WI38 (cell line): ENCODE data around the gene NELL1.

Experiments used
- H3K4me3 ChIP-seq: 2 replicates; pipeline ENCODE4 v1.5.1; 2011; ENCODE audit warnings: low read depth, mild to moderate bottlenecking, control low read depth, low read length
- TF ChIP-seq, protein P1 (sequence below): IDR thresholded peaks from 2 replicates; pipeline ENCODE4 v1.5.1; 2012; ENCODE audit warnings: low read depth, mild to moderate bottlenecking, control low read depth, low read length

NELL1 gene

DNA sequence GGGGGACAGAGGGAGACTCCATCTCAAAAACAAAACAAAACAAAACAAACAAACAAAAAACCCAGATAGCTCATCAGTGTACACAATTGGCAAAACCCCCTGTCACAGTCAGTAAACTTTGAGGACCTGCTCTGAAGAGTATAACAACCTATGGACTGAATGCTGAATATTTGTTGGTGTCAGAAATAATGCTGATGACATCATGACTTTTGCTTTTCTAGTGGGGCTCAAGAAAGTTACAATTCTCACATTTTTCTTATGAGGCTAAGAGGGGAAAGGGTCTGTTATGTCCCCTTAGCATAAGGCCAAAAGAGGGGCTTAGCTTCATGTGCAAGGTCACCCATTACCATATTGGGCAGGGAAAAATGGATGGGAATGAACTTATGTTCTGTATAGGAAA, 207.4 kb downstream of the NELL1 start:
- no peak overlapping the region for H3K4me3 ChIP-seq
- TF ChIP-seq, protein P1, sequence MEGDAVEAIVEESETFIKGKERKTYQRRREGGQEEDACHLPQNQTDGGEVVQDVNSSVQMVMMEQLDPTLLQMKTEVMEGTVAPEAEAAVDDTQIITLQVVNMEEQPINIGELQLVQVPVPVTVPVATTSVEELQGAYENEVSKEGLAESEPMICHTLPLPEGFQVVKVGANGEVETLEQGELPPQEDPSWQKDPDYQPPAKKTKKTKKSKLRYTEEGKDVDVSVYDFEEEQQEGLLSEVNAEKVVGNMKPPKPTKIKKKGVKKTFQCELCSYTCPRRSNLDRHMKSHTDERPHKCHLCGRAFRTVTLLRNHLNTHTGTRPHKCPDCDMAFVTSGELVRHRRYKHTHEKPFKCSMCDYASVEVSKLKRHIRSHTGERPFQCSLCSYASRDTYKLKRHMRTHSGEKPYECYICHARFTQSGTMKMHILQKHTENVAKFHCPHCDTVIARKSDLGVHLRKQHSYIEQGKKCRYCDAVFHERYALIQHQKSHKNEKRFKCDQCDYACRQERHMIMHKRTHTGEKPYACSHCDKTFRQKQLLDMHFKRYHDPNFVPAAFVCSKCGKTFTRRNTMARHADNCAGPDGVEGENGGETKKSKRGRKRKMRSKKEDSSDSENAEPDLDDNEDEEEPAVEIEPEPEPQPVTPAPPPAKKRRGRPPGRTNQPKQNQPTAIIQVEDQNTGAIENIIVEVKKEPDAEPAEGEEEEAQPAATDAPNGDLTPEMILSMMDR, result no peak

DNA sequence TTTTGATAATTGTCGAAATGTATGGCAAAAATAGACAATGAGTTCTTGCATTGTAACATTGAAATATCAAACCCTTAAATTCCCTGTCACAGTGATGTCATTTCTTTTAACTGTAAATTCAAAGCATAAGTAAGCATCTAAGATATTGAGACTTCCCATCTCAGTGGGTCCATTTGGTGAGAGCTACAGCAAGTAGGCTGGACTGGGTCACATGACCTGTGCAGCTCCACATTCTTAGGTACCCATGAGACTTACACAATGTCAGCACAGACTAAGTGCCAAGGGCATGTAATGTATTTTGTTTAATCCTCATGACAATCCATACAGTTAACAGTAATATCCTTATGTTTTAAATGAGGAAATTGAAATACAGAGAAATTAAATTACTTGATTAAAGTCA, 210.7 kb downstream of the NELL1 start:
- H3K4me3 ChIP-seq, result no peak overlapping the region
- TF ChIP-seq, protein P1, result no peak

DNA sequence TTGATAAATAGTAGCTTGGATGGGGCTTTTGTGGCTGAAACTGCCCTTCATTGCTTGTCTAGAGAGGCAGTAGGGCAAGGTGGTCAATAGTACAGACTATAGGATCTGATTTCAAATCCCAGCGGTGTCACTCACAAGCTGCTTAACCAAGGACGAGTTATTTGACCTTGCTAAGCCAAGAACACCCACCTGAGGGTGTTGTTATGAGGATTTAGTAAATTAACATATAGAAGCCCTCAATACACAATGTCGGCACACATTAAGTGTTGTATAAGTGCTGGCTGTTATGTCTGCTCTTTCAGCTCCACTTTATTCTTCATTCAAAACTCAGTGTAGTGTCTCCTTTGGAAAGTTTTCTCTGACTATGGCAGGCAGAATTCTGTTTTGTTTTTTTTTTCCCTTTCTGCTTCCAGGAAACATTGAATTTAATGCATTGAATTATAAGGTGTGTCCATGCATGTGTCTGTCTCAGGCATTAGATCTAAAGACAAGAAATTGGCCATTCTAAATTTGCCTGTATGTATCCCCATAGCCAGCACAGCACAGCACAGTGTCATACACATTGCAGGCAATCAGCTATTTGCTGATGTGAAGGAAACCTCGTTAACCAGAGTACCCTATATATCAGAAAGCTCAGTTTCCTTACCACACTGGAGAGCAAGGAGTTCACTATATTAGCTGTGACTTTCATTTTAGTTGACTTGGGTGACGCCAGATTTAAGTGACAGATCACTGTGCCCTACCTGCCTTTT, 212.1 kb downstream of the NELL1 start:
- TF ChIP-seq, protein P1, result no peak
- no peak overlapping the region for H3K4me3 ChIP-seq

DNA sequence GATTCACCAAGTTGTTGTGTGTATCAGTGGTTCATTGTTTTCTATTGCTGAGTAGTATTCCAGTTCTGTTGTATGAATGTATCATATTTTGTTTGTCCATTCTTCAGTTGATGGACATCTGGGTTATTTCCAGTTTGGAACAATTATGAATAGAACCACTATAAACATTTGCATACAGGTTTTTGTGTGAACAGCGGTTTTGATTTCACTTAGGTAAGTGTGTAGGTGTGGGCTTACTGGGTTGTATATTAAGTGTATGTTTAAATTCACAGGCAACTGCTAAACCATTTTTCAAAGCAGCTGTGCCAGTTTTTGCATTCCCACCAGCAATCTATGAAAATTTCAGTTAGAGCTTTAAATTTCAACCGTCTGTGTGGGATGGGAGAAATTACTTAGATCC, 217.8 kb downstream of the NELL1 start:
- no peak overlapping the region for H3K4me3 ChIP-seq
- TF ChIP-seq, protein P1, result no peak

DNA sequence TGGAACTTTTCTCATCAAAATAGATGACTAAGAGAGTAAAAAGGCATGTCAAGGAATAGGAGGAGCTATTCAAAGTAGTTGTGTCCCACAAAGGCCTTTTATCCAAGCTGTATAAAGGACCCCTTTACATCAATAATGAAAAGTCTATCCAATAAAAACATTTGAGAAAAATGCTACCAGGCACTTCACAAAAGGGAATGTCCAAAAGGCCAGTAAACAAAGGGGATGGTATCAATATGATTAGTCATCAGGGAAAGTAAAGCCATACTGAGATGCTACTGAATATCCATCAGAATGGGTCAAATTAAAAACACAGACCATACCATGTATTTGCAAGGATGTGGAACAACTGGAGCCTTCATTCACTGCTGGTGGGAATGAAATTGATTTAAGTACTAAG, 224.9 kb downstream of the NELL1 start:
- H3K4me3 ChIP-seq, result no peak overlapping the region
- TF ChIP-seq, protein P1, result no peak

DNA sequence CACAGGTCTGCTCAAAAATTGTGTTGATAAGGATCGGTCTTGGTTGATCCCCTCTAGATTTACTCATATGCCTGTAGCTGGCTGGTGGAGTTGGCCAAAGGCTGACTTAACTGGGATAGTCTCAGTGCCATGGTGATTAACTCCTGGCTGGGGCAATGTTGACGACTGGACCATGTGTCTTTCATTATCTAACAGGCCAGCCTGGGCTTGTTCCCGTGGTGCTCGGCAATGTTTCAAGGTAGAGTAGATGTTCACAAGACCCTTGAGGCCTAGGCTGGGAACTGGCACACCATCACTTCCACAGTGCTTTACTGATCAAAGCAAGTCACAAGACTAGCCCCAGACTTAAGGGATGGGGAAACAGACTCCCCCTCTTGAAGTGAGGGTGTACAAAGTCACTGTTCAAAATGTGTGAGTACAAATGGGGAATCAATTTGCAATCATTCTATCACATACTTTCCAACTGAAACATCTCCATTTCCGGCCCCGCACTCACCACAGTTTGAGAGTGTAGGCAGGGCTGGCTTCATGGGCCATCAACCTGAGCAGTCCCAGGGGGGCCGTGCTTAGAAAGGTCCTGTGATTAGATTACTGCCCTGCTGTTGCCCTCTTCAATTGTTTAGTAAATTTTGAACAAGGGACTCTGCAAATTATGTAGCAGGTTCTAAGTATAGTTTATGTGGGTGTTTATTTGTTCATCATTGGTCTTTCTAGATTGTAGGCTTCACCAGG, 240.8 kb downstream of the NELL1 start:
- H3K4me3 ChIP-seq, result no peak overlapping the region
- TF ChIP-seq, protein P1, result no peak

DNA sequence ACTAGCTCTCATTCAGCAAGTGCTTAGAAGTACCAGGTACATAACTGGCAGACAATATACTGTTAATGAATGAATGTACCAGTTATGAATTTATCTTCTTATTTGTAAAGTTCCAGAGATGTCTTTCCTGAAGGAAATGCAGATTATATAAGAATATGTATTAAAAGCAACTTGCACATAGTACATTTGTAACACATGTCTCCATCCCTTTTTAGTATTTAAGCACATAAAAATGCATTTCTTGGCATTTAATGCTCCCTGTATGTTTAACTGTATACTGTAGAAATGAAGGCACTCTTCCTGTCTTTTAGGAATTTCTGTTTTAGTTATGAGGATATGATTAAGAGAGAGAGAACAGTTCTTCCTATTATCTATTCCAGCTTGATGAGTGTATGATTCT, 241.3 kb downstream of the NELL1 start:
- H3K4me3 ChIP-seq, result no peak overlapping the region
- TF ChIP-seq, protein P1, result no peak
